ENCODE data around the gene NRM. TPM values are rescaled to one million over a fixed set of nuclear protein-coding genes. Genes with fewer than 3 reads are reported as not detected.

NRM gene
- total and polyA plus RNA-seq, 2 of the 13 experiments (the other 11 are each of a cell fraction or from before 2014, with no cell fraction given), result 12.5 to 16.0 TPM

DNA sequence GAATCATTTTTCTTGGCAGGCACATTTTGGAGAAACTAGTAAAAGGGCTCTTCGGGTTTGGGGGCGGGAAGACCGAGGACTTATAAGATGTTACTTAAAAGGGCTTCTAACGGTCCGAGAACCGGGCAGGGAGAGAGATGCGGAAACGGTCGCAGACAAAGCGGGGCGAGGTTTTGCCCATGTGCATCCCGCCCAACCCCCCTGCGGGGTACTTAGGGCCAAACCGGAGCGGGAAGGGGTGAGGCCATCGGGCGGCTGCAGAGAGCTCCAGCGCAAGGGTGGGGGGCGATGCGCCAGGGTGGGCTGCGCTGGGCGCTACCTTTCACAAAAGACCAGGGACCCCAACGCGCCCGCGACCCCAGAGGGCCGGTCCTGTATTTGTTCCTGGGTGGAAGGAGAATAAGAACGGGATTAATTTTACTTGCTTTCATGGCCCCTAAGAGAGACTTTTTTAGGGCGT, 30.0 kb upstream of the NRM start (continued):
- TF ChIP-seq ZNF709 (CRISPR knock-in tag; IDR thresholded peaks at IDR 0.05), result no peak
- peak; percentile 23 for TF ChIP-seq PTBP1 (IDR thresholded peaks at IDR 0.05; ENCODE audit: low read depth, low read length, poor library complexity, severe bottlenecking)
- TF ChIP-seq, protein P1, sequence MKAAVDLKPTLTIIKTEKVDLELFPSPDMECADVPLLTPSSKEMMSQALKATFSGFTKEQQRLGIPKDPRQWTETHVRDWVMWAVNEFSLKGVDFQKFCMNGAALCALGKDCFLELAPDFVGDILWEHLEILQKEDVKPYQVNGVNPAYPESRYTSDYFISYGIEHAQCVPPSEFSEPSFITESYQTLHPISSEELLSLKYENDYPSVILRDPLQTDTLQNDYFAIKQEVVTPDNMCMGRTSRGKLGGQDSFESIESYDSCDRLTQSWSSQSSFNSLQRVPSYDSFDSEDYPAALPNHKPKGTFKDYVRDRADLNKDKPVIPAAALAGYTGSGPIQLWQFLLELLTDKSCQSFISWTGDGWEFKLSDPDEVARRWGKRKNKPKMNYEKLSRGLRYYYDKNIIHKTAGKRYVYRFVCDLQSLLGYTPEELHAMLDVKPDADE (CRISPR knock-in tag; IDR thresholded peaks at IDR 0.05), result 0 out of 2 replicates have a peak, but pooled peaks have one; percentile 51
- TF ChIP-seq HNRNPH1 (optimal IDR thresholded peaks at IDR 0.05; ENCODE audit: low read depth, low read length), result peak; percentile 70
- peak; percentile 10; the same call in 1 of the 2 replicates for TF ChIP-seq ARID2 (CRISPR knock-in tag; IDR thresholded peaks at IDR 0.05; ENCODE audit: borderline replicate concordance)
- TF ChIP-seq, protein P2, sequence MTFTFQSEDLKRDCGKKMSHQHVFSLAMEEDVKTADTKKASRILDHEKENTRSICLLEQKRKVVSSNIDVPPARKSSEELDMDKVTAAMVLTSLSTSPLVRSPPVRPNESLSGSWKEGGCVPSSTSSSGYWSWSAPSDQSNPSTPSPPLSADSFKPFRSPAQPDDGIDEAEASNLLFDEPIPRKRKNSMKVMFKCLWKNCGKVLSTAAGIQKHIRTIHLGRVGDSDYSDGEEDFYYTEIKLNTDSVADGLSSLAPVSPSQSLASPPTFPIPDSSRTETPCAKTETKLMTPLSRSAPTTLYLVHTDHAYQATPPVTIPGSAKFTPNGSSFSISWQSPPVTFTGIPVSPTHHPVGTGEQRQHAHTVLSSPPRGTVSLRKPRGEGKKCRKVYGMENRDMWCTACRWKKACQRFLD (CRISPR knock-in tag; IDR thresholded peaks at IDR 0.05; ENCODE audit: borderline replicate concordance), result peak; percentile 75; the same call in 1 of the 2 replicates

DNA sequence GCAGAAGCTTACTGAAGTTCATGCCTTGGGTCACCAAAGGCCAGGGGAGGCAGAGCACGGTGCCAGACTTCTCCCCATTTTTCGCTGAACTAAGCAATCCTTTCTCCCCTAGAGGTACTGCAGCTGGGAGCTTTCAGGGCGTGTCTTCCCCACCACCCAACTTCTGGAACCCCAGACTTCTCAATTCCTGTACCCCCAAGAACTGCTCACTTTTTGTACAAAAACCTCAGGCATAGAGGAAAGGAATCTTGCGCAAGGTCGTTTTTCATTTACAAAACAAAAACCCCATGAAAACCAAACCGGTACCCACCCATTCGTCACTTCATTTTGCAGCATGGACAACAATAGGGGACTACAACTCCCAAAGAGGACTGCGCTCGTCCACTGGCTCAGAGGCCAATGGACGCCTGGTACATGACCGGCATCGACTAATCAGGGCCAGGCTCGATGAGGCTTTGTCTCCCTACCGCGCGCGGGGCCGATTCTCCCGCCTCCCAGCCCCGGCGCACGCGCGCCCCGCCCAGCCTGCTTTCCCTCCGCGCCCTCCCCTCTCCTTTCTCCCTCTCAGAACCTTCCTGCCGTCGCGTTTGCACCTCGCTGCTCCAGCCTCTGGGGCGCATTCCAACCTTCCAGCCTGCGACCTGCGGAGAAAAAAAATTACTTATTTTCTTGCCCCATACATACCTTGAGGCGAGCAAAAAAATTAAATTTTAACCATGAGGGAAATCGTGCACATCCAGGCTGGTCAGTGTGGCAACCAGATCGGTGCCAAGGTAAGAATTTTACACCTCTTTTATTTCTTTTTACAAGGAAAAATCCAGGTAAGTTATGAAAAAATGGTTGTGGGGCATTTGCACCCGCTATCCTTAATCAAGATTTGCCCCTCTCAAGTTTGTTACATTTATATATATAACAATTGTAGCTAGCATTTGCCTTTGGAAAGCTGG, 29.3 kb upstream of the NRM start, which contains the start of gene TUBB:
TUBB (plus strand) TSS at position 562 of the 947 bp plus-strand sequence; CDS start at position 717, 155 bp downstream.
- WGBS (ENCODE audit: low lambda C conversion rate), result under 1% methylated on average over 38 of the region's 38 CpGs
- Histone ChIP-seq H3K27me3 (ENCODE audit: control insufficient read depth in 1 of 2, insufficient read depth in 2 of 2, low read length in 2 of 2) (no peaks in the 10 kb centered on the region; a peak in 1 of 5 replicates), H3K9me3 (ENCODE audit: low read length) (no peaks in the 10 kb centered on the region), H3K4me1 (ENCODE audit: insufficient read depth, low read length) (peaks cover 63% of the 10 kb centered on the region), H3K9ac (ENCODE audit: insufficient read depth, low read depth, low read length) (peak within 1 kb of the TSS; percentile 96), H3K79me2 (ENCODE audit: insufficient read depth, low read length) (peaks cover 46% of the 10 kb centered on the region), H4K20me1 (ENCODE audit: insufficient read depth, low read length) (peaks cover 36% of the 10 kb centered on the region), H3K4me3 (replicated peaks in 1 of 3; ENCODE audit: insufficient read depth in 1 of 3, low read depth in 2 of 3, low read length in 3 of 3) (peak within 1 kb of the TSS; percentile 89 to 94 (median 90)), H3K36me3 (replicated peaks in 1 of 2; ENCODE audit: control insufficient read depth in 1 of 2, insufficient read depth in 2 of 2, low read length in 2 of 2) (peaks cover 13 to 28% of the 10 kb centered on the region in 2 experiments), H3K4me2 (ENCODE audit: low read depth, low read length) (peak within 1 kb of the TSS; percentile 96), H2AFZ (ENCODE audit: low read length) (peak within 1 kb of the TSS; percentile 55), H3K27ac (ENCODE audit: extremely low read length, insufficient read depth, low read length) (peak within 1 kb of the TSS; percentile 96)
- in situ Hi-C loops (cut with HindIII; ENCODE audit: extremely low pct_ligation_motif_present, low pct_unique_long_range_greater_than_20kb), result loop anchor here (5.0 to 10.0 kb wide), 2 partner anchors 43 to 235 kb away; partner anchors contain the start of gene HLA-E
- FAIRE-seq (peak; percentile 89), ATAC-seq (peak; percentile 85), DNase-seq (ENCODE audit: low spot score) (peak; percentile 99)
- POLR2A ChIA-PET, result interaction anchor here (0.6 to 5.0 kb wide), 20 partner anchors 11 to 262 kb away, joined by 3 to 92 read pairs (median 8); partner anchors contain the start of genes DHX16, FLOT1, IER3 and MRPS18B
- no TSS peak for BruUV-seq (replicated peaks)
- CTCF ChIA-PET (ENCODE audit: low intra/inter-chr PET ratio, low total read pairs), result interaction anchor here (1.0 kb wide), 1 partner anchor 38 kb away, joined by 4 read pairs; no protein-coding TSS in a partner anchor
- intact Hi-C loops (cut with micrococcal nuclease; ENCODE audit: unreplicated experiment), result loop anchor here (1.0 to 5.0 kb wide), 4 partner anchors 29 to 238 kb away; partner anchors contain the start of genes MRPS18B and PPP1R10
- TF ChIP-seq MATR3 (CRISPR knock-in tag; IDR thresholded peaks at IDR 0.05), result no peak
- peak; percentile 77; the same call in 1 of the 2 replicates for TF ChIP-seq ZNF674 (CRISPR knock-in tag; IDR thresholded peaks at IDR 0.05; ENCODE audit: low read depth)
- TF ChIP-seq, protein P3, sequence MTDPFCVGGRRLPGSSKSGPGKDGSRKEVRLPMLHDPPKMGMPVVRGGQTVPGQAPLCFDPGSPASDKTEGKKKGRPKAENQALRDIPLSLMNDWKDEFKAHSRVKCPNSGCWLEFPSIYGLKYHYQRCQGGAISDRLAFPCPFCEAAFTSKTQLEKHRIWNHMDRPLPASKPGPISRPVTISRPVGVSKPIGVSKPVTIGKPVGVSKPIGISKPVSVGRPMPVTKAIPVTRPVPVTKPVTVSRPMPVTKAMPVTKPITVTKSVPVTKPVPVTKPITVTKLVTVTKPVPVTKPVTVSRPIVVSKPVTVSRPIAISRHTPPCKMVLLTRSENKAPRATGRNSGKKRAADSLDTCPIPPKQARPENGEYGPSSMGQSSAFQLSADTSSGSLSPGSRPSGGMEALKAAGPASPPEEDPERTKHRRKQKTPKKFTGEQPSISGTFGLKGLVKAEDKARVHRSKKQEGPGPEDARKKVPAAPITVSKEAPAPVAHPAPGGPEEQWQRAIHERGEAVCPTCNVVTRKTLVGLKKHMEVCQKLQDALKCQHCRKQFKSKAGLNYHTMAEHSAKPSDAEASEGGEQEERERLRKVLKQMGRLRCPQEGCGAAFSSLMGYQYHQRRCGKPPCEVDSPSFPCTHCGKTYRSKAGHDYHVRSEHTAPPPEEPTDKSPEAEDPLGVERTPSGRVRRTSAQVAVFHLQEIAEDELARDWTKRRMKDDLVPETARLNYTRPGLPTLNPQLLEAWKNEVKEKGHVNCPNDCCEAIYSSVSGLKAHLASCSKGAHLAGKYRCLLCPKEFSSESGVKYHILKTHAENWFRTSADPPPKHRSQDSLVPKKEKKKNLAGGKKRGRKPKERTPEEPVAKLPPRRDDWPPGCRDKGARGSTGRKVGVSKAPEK (CRISPR knock-in tag; IDR thresholded peaks at IDR 0.05; ENCODE audit: borderline replicate concordance), result no peak
- 0 out of 2 replicates have a peak, but pooled peaks have one; percentile 64 for TF ChIP-seq MAFG (CRISPR knock-in tag; IDR thresholded peaks at IDR 0.05)
- TF ChIP-seq, protein P4, sequence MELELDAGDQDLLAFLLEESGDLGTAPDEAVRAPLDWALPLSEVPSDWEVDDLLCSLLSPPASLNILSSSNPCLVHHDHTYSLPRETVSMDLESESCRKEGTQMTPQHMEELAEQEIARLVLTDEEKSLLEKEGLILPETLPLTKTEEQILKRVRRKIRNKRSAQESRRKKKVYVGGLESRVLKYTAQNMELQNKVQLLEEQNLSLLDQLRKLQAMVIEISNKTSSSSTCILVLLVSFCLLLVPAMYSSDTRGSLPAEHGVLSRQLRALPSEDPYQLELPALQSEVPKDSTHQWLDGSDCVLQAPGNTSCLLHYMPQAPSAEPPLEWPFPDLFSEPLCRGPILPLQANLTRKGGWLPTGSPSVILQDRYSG (CRISPR knock-in tag; IDR thresholded peaks at IDR 0.05), result peak; percentile 86; the same call in 1 of the 2 replicates
- no peak; the same call in 1 of the 2 replicates for TF ChIP-seq EHMT2 (IDR thresholded peaks at IDR 0.05; ENCODE audit: borderline replicate concordance, low read depth, low read length)
- no peak for TF ChIP-seq SP140L (CRISPR knock-in tag; IDR thresholded peaks at IDR 0.05; ENCODE audit: borderline replicate concordance)

Measured in HepG2 (cell line).